K562 (cell line): ENCODE data around the gene NIPAL3. TPM values are rescaled to one million over a fixed set of nuclear protein-coding genes. Genes with fewer than 3 reads are reported as not detected.

Experiments used
- ATAC-seq: fragments of 200-7000 bp; cut with Tn5 transposase; 3 replicates; pipeline ENCODE4 v1.9.1; 2020; ENCODE audit warnings: moderate library complexity
- BruUV-seq: library from RNA; stranded (reverse); fragments of 400-500 nt; replicated peaks from 2 replicates; lab custom pipeline; 2021; lab: Mats Ljungman, UMichigan
- CTCF ChIA-PET: fragments of 300-600 bp; formaldehyde crosslinking; extraction: SDS; loops from one replicate; lab custom pipeline; 2021; ENCODE audit warnings: low intra/inter-chr PET ratio; lab: Yijun Ruan, JAX
- POLR2A ChIA-PET: fragments of 300-600, 350-650 bp; sonication (Branson Sonifier 250); formaldehyde crosslinking; extraction: SDS; loops from one replicate; lab custom pipeline; 2021; ENCODE audit warnings: antibody characterized with exemption, inconsistent platforms; lab: Yijun Ruan, JAX
- DNase-seq, 4 experiments: peaks; one replicate each; pipeline versions ENCODE4 v3.0.0 to v3.0.0-alpha.2; 2011 to 2018; ENCODE audit warnings: low spot score in 3 of 4, mixed read lengths in 3 of 4; ENCODE audit errors: extremely low read depth in 1 of 4
- FAIRE-seq: peaks from 2 replicates; lab custom pipeline; 2011; peaks lifted over from hg19 to GRCh38; lab: Jason Lieb, UNC
- H2AFZ ChIP-seq: 2 replicates; pipeline ENCODE4 v1.6.0; 2011; ENCODE audit warnings: low read depth, low read length, control low read depth, inconsistent platforms
- H3K27ac ChIP-seq: fragments of 200-600 bp; 3 replicates; pipeline ENCODE4 v1.8.0; 2011; ENCODE audit warnings: low read depth, mild to moderate bottlenecking, control low read depth, inconsistent platforms, low read length, moderate library complexity, mixed read lengths; ENCODE audit errors: extremely low read depth
- H3K27me3 ChIP-seq, 2 experiments: fragments of 300-600 bp in 1 of 2; 2 replicates in 1 of 2; 3 replicates in 1 of 2; pipeline versions ENCODE4 v1.6.0 to v1.8.0; 2011; ENCODE audit warnings: inconsistent platforms in 2 of 2, low read length in 2 of 2, mild to moderate bottlenecking in 1 of 2, mixed read lengths in 1 of 2, moderate library complexity in 1 of 2; ENCODE audit not compliant: control insufficient read depth in 2 of 2, insufficient read depth in 2 of 2
- H3K36me3 ChIP-seq: fragments of 300-600 bp; 3 replicates; pipeline ENCODE4 v1.8.0; 2011; ENCODE audit warnings: mild to moderate bottlenecking, low read length, inconsistent platforms; ENCODE audit not compliant: control insufficient read depth, insufficient read depth
- H3K4me1 ChIP-seq, 2 experiments: fragments of 200-600 bp in 1 of 2; replicated peaks in 1 of 2; 2 replicates in 1 of 2; 3 replicates in 1 of 2; pipeline versions ENCODE4 v1.5.1 to v1.8.0; 2011; ENCODE audit warnings: inconsistent platforms in 2 of 2, low read length in 2 of 2, mild to moderate bottlenecking in 1 of 2, mixed read lengths in 1 of 2, moderate library complexity in 1 of 2; ENCODE audit not compliant: control insufficient read depth in 2 of 2, insufficient read depth in 2 of 2
- H3K4me2 ChIP-seq: 2 replicates; pipeline ENCODE4 v1.6.1; 2011; ENCODE audit warnings: low read length, control low read depth, inconsistent platforms, mixed read lengths; ENCODE audit not compliant: insufficient read depth
- H3K4me3 ChIP-seq: fragments of 200-600 bp; sonication (generic), shearing (Covaris generic); 2 replicates; pipeline ENCODE4 v1.5.1; 2016; ENCODE audit warnings: control low read depth, inconsistent platforms
- H3K79me2 ChIP-seq: fragments of 200-600 bp; 3 replicates; pipeline ENCODE4 v1.8.0; 2011; ENCODE audit warnings: low read length, inconsistent platforms; ENCODE audit not compliant: control insufficient read depth, insufficient read depth
- H3K9ac ChIP-seq, 2 experiments: 2 replicates each; pipeline versions ENCODE4 v1.6.0 to v1.6.1; 2011; ENCODE audit warnings: low read depth in 2 of 2, low read length in 2 of 2, control low read depth in 1 of 2, inconsistent platforms in 1 of 2, mild to moderate bottlenecking in 1 of 2, mixed read lengths in 1 of 2; ENCODE audit not compliant: insufficient read depth in 1 of 2
- H3K9me1 ChIP-seq: one replicate; pipeline ENCODE4 v1.6.0; 2011; ENCODE audit warnings: inconsistent platforms, mild to moderate bottlenecking, low read length, moderate library complexity; ENCODE audit not compliant: control insufficient read depth, insufficient read depth
- H3K9me3 ChIP-seq: replicated peaks from 2 replicates; pipeline ENCODE4 v1.5.1; 2011; ENCODE audit warnings: low read depth, low read length, inconsistent platforms; ENCODE audit not compliant: control insufficient read depth, insufficient read depth
- H4K20me1 ChIP-seq: replicated peaks from 2 replicates; pipeline ENCODE4 v1.6.1; 2011; ENCODE audit warnings: low read length, inconsistent platforms, mixed read lengths; ENCODE audit not compliant: control insufficient read depth, insufficient read depth
- CREBBP ChIP-seq: IDR thresholded peaks from one replicate; pipeline ENCODE4 v1.6.1; 2012; ENCODE audit warnings: low read depth, mild to moderate bottlenecking, control low read depth, inconsistent platforms, low read length
- HDAC1 ChIP-seq, 2 experiments: fragments of 450-650 bp; IDR thresholded peaks; 2 replicates each; pipeline ENCODE4 v1.6.1; 2016 to 2017; ENCODE audit warnings: inconsistent platforms in 1 of 2, mild to moderate bottlenecking in 1 of 2, moderate library complexity in 1 of 2
- KLF13 ChIP-seq: fragments of 450-650 bp; IDR thresholded peaks from 2 replicates; pipeline ENCODE4 v1.6.1; 2016; ENCODE audit warnings: missing genetic modification characterization, low read depth, mild to moderate bottlenecking, missing compliant biosample characterization, moderate library complexity, borderline replicate concordance
- WGBS: fragments of 100-300 bp; shearing (Covaris generic); methylation state at CpG from one replicate; pipeline ENCODE4 v1.1.6; 2016; ENCODE audit warnings: low coverage, mixed read lengths; ENCODE audit not compliant: insufficient coverage; ENCODE audit errors: missing lambda C conversion rate; 5-methylcytosine and 5-hydroxymethylcytosine counted together
- in situ Hi-C: fragments of 300-500 bp; cut with MboI; formaldehyde crosslinking; loops from 4 replicates; pipeline ENCODE4 v1.15.0; 2018; ENCODE audit warnings: inconsistent platforms, mixed read lengths
- intact Hi-C: fragments of 100-400 bp; cut with micrococcal nuclease; formaldehyde crosslinking; loops from 2 replicates; pipeline ENCODE4 v1.14.2; 2022
- polyA plus RNA-seq, 8 experiments: library from polyadenylated mRNA; depleted of rRNA in 4 of 8; stranded (reverse) in 5 of 8; unstranded in 3 of 8; fragments of >200 nt; fragmentation: Nextera tagmentation in 2 of 8; fragmentation: Illumina TruSeq in 1 of 8; extraction: Ambion mirVana in 2 of 8; extraction: Trizol in 1 of 8; gene quantifications; 2 replicates each; pipeline versions ENCODE4 v1.2.1 to v1.2.3, GENCODE V29; 2011 to 2014; ENCODE audit warnings: inconsistent platforms in 1 of 8, missing spikeins in 1 of 8
- total RNA-seq, 7 experiments: library from RNA; depleted of rRNA in 6 of 7; stranded (reverse); fragments of >200 nt in 6 of 7; fragmentation: Illumina TruSeq in 2 of 7; extraction: Trizol in 2 of 7; gene quantifications; 2 replicates each; pipeline versions ENCODE4 v1.2.1 to v1.2.3, GENCODE V29; 2011 to 2021; ENCODE audit warnings: low replicate concordance in 1 of 7
- TF ChIP-seq, protein P1 (sequence below), 2 experiments: fragments of 450-650 bp; IDR thresholded peaks; 2 replicates each; pipeline ENCODE4 v1.6.1; 2018; ENCODE audit warnings: mild to moderate bottlenecking in 2 of 2, low read depth in 1 of 2; ENCODE audit not compliant: partially characterized antibody in 2 of 2
- TF ChIP-seq, protein P2 (sequence below), 2 experiments: fragments of 250-450 bp in 1 of 2; fragments of 450-650 bp in 1 of 2; sonication (Bioruptor Pico) in 1 of 2; IDR thresholded peaks; 2 replicates each; pipeline versions ENCODE4 v1.6.1 to v1.8.0; 2016 to 2021; ENCODE audit warnings: mild to moderate bottlenecking in 2 of 2, moderate library complexity in 2 of 2, missing compliant biosample characterization in 1 of 2, missing genetic modification characterization in 1 of 2
- TF ChIP-seq, protein P3 (sequence below): fragments of 250-450 bp; sonication (Bioruptor Pico); IDR thresholded peaks from 2 replicates; pipeline ENCODE4 v1.5.0; 2020; ENCODE audit warnings: mild to moderate bottlenecking

NIPAL3 gene
- total and polyA plus RNA-seq, 9 of the 15 experiments (the other 6 are each of a cell fraction or from before 2014, with no cell fraction given) = 10.5 to 26.3 (median 16.0) TPM

DNA sequence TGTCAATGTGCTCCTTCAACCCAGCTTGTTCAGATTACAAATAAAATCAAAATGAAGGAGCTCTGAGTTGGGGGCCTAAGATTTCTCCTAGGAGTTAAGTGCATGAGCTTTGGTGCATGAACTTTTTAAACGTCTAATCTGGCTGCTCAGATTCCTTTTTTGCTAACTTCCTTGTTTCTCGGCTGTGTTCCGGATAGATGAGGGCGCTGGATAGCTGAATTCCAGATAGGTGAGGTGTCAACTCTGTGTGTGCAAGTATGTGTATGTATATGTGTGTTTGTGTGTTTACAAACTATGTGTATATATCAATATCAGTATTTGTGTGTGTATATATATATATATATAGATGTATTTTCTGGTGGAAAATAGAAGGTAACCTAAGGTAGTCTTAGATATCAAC lies 49.5 kb downstream of the NIPAL3 start:
- no TSS peak for BruUV-seq
- no peak for FAIRE-seq
- Histone ChIP-seq H3K4me3 (no peak overlapping the region), H3K9me3 (no peaks in the 10 kb centered on the region), H3K27me3 (no peaks in the 10 kb centered on the region), H3K9me1 (no peaks in the 10 kb centered on the region), H3K9ac (no peak overlapping the region), H3K36me3 (peaks cover 27% of the 10 kb centered on the region; the same call in 2 of the 3 replicates), H4K20me1 (no peaks in the 10 kb centered on the region), H3K79me2 (no peaks in the 10 kb centered on the region), H2AFZ (no peak overlapping the region), H3K4me2 (no peak overlapping the region), H3K27ac (no peak overlapping the region), H3K4me1 (peaks cover 3% of the 10 kb centered on the region in 2 experiments; a peak in 3 of 5 replicates)
- POLR2A ChIA-PET = interaction anchor here (1.3 to 1.6 kb wide), 2 partner anchors 17 to 27 kb away, joined by 4 read pairs; no protein-coding TSS in a partner anchor
- intact Hi-C loops (no loop called here), in situ Hi-C loops (no loop called here)
- TF ChIP-seq, protein P1, sequence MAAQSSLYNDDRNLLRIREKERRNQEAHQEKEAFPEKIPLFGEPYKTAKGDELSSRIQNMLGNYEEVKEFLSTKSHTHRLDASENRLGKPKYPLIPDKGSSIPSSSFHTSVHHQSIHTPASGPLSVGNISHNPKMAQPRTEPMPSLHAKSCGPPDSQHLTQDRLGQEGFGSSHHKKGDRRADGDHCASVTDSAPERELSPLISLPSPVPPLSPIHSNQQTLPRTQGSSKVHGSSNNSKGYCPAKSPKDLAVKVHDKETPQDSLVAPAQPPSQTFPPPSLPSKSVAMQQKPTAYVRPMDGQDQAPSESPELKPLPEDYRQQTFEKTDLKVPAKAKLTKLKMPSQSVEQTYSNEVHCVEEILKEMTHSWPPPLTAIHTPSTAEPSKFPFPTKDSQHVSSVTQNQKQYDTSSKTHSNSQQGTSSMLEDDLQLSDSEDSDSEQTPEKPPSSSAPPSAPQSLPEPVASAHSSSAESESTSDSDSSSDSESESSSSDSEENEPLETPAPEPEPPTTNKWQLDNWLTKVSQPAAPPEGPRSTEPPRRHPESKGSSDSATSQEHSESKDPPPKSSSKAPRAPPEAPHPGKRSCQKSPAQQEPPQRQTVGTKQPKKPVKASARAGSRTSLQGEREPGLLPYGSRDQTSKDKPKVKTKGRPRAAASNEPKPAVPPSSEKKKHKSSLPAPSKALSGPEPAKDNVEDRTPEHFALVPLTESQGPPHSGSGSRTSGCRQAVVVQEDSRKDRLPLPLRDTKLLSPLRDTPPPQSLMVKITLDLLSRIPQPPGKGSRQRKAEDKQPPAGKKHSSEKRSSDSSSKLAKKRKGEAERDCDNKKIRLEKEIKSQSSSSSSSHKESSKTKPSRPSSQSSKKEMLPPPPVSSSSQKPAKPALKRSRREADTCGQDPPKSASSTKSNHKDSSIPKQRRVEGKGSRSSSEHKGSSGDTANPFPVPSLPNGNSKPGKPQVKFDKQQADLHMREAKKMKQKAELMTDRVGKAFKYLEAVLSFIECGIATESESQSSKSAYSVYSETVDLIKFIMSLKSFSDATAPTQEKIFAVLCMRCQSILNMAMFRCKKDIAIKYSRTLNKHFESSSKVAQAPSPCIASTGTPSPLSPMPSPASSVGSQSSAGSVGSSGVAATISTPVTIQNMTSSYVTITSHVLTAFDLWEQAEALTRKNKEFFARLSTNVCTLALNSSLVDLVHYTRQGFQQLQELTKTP (IDR thresholded peaks at IDR 0.05; ENCODE audit: low read depth in 1 of 2, partially characterized antibody in 2 of 2) = peak in 1 of 2 experiments; percentile 30
- TF ChIP-seq HDAC1 (IDR thresholded peaks at IDR 0.05) = no peak
- TF ChIP-seq, protein P2, sequence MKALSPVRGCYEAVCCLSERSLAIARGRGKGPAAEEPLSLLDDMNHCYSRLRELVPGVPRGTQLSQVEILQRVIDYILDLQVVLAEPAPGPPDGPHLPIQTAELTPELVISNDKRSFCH (CRISPR knock-in tag; IDR thresholded peaks at IDR 0.05) = no peak
- TF ChIP-seq, protein P2 (tag; IDR thresholded peaks at IDR 0.05) = no peak
- TF ChIP-seq, protein P3, sequence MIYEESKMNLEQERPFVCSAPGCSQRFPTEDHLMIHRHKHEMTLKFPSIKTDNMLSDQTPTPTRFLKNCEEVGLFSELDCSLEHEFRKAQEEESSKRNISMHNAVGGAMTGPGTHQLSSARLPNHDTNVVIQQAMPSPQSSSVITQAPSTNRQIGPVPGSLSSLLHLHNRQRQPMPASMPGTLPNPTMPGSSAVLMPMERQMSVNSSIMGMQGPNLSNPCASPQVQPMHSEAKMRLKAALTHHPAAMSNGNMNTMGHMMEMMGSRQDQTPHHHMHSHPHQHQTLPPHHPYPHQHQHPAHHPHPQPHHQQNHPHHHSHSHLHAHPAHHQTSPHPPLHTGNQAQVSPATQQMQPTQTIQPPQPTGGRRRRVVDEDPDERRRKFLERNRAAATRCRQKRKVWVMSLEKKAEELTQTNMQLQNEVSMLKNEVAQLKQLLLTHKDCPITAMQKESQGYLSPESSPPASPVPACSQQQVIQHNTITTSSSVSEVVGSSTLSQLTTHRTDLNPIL (CRISPR knock-in tag) = no peak
- no peak for TF ChIP-seq KLF13 (tag)
- no peak for TF ChIP-seq CREBBP
- DNase-seq = no peak
- CTCF ChIA-PET = no interaction called here
- WGBS = 60% methylated on average over 4 of the region's 4 CpGs
- ATAC-seq = no peak
